HG02938 (cell line): ENCODE data around the gene SOX11.

Experiments used
- ATAC-seq: cut with Tn5 transposase; IDR thresholded peaks from one replicate; pipeline ENCODE4 v1.9.1; 2021; ENCODE audit warnings: mild to moderate bottlenecking, moderate library complexity; ENCODE audit not compliant: unreplicated experiment

SOX11 gene

GRCh38 chr2:5722236-5722635 is 30.1 kb downstream of the SOX11 start:
- ATAC-seq: no peak

DNA sequence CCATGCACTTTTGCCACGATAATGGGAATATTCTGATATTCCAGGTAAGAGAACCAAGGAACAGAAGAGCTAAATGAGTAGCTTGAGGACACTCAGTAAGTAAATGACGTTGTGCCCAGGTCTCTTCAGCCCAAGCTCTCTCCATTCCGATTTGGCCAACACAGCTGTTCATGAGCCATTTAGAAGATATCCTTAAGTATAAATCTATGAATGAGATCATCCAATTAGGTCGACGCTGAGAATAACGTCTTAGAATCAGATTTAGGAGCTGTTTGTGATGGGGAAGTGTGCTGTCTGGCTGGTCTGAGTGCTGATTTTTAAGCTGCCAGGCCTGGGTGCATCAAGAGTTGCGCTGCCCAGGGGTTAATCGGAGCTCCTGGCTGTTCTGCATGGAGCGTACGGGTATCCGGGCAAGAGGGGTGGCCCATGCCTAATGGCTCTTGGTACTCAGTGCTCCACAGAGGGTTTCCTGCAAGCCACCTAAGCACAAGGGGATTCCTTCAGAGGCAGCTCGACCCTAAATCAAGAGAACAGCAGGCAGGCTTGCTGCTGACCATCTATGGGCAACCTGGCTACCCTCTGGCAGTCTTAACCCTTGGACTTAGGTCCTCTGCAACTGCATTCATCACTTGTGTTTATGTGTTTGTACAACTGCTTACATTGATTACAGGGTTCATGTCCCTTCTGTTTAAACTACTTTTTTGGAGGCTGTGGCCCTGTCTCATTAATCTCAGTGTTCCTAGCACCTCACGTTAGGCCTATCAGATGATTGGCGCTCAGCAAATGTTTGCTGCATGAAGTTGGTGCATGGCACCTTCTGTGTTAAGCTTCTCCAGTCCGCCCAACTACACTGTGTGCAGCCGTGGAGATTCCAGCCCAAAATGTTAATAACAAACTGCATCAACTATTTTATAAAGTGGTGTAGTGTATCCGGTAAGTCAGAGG is 31.9 kb downstream of the SOX11 start:
- ATAC-seq: no peak

- no peak for ATAC-seq
These were observed 32.9 kb downstream of the SOX11 start for GRCh38 chr2:5725072-5725471.

GRCh38 chr2:5725794-5726463 is 33.7 kb downstream of the SOX11 start:
- no peak for ATAC-seq

DNA sequence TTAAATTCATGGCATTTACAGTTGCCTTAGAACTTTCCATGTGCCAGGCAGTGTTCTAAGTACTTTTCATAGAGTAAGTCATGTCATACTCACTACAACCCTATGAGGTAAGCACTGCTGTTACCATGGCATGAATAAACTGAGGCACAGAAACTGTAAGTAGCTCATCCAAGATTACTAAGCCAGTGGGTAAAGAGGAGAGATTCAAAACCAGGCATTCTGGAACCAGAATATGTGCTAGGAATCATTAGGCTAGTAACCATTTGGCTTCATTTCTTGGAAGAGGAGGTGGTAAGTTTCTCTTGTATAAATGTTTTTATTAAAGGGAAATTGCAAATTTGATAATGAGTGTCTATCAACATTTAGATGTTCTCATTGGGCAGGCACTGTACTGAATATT is 35.1 kb downstream of the SOX11 start:
- no peak for ATAC-seq

- no peak for ATAC-seq
These were observed 37.2 kb downstream of the SOX11 start for GRCh38 chr2:5729416-5729815.

DNA sequence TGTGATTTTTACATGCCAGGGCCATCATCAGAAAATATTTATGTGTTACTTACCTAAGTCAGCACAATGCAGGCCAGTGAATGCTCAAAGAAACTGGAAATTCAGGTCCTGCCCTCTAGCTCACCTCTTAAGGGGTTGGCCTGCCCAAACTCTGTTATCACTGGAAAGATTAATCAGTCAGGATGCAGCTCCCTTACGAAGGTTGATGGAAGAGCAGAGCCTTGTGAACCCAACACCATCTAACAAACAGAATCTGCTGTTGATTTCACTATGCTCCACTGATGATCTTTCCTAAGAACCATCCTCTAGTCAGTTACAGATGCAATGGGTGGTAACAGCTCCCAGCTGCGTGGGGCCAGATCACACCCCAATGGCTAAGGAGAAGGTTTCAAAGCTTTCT is 38.2 kb downstream of the SOX11 start:
- no peak for ATAC-seq

- ATAC-seq: no peak
These were observed 42.8 kb downstream of the SOX11 start for GRCh38 chr2:5734859-5735520.

- no peak for ATAC-seq
These were observed 43.3 kb downstream of the SOX11 start for GRCh38 chr2:5735521-5735861.

DNA sequence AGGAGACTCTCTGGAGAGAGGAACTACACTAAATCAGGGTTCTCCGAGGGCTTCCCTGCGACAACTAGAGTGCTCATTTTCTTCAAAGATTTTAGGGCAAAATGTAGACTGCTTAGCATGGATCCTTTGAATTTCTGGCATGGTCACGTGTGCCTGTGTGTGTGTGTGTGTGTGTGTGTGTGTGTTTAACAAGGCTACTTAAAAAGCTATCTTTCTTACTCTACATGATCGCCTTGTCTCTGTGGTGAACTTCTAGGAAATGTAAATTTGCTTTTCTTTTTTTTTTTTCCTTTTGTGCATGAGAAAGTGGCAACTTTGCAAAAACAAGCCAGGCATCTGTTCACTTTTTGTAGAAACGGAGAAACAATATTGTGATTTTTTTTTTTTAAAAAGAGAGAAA is 43.9 kb downstream of the SOX11 start:
- no peak for ATAC-seq

- no peak for ATAC-seq
These were observed 44.7 kb downstream of the SOX11 start for GRCh38 chr2:5736886-5737285.

DNA sequence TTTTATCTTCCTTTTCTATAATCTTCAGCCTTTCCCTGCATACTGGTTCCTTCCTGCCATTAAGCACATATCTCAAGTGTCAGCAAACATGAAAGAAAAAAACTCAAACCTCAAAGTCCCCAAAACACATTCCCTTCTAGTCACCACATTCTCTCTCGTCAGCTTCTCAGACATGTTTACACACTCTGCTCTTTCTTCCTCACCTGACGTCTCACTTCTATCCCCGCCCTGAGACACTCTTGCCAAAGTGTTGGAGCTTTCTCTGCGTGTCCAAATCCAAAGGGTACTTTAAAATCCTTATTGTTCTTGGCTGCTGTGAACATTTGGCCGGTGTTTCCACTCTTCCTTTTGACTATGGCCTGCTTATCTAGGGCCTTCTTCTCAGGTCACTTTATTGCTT is 47.9 kb downstream of the SOX11 start:
- no peak for ATAC-seq

DNA sequence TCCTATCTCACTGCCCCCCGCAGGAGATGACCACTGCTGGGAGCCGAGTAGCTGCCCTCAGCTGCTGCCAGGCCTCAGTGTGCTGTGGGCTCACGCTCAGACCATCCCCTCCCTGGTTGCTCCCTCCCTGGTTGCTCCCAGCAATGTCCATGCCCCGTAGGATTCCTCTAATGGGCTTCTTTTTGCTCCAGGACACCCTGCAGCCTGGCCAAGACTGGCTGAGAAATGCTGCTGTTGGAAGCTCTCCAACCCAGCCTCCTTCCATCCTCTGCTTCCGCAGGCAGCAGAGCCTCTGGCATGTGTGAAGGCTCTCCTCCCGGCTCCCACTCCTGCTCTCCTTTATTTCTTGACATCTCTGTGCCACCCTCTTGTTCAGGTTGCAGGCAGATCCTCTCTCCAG is 48.6 kb downstream of the SOX11 start:
- no peak for ATAC-seq

DNA sequence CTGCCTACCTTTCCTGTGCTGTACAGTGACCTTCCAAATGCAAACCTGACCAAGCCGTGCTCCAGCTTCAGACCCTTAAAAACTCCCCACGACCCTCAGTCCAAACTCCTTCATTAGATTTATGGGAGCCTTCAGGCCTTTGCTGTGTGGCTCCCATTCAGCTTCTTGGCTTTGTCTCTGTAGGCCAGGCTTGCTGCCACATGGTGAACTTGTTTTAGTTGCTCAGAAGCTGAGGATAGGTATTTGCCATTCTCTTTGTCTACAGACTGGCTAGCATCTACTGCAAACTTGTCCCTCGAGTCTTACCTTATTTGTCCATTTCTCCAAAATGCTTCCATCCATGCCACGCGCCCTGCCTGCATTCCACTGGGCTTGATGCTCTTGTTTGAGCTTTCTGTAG is 49.1 kb downstream of the SOX11 start:
- no peak for ATAC-seq

GRCh38 chr2:5742126-5742525 is 49.9 kb downstream of the SOX11 start:
- no peak for ATAC-seq

DNA sequence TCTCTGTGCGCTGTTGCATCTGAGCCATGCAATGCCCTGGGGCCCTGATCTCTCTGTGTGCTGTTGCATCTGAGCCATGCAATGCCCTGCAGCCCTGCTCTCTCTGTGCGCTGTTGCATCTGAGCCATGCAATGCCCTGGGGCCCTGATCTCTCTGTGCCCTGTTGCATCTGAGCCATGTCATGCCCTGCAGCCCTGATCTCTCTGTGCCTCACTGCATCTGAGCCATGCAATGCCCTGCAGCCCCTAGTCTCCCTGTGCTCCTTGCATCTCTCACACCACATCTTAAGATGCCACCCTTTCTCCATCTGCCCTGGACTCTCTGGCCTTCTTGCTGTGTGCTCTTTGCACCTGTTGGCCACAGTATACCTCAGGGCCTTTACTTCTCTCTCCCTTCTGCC is 56.2 kb downstream of the SOX11 start:
- ATAC-seq: no peak

DNA sequence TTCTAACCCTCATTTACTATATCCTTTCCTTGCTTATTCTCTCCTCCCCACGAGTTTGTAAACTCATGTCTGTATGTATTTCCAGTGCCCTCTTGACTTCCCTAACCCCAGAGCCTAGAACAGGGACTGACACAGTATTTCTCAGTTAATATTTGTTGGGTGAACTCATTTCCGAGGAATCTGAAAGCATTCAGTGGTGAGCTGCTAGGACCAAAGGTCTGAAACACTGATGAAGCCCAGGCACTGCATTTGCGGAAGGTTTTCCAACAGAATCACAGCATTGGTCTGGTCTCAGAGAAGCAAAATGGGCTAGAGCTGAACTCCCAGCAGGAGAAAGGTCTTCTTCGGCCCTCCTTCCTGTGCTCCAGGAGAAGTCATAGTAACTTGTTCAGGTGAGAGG is 56.8 kb downstream of the SOX11 start:
- no peak for ATAC-seq

- ATAC-seq: no peak
These were observed 57.2 kb downstream of the SOX11 start for GRCh38 chr2:5749347-5749746.
